Measurements from ENCODE around the gene SUGT1. TPM values are rescaled to one million over a fixed set of nuclear protein-coding genes. Genes with fewer than 3 reads are reported as not detected.

The SUGT1 gene
- 25.1 and 43.1 TPM in 2 replicates for total RNA-seq

GRCh38 chr13:52652196-52652979 lies at the start of gene SUGT1:
TSS of gene SUGT1 (plus strand) at chr13:52652836. CDS start at chr13:52652921, 85 bp downstream.

GRCh38 chr13:52642131-52642530 lies 10.5 kb upstream of the SUGT1 start, which contains the start of gene HNRNPA1L2:
TSS of gene HNRNPA1L2 (plus strand) at chr13:52642431. CDS start at chr13:52642493, 62 bp downstream.

GRCh38 chr13:52739468-52740071 lies 86.9 kb downstream of the SUGT1 start, which contains the start of gene CNMD:
TSS of gene CNMD (minus strand) at chr13:52739820. CDS start at chr13:52739701, 119 bp downstream.

Other genes with a start within 250 kb of the SUGT1 start
- gene THSD1, start 246.7 kb upstream of the SUGT1 start, total RNA-seq, result 18.1 and 18.6 TPM in 2 replicates
- gene VPS36, start 202.2 kb upstream of the SUGT1 start, total RNA-seq, result 24.3 and 30.6 TPM in 2 replicates
- 16.2 and 39.2 TPM in 2 replicates for gene CKAP2, start 197.4 kb upstream of the SUGT1 start, total RNA-seq
- 2.9 and 4.4 TPM in 2 replicates for gene HNRNPA1L2, start 10.4 kb upstream of the SUGT1 start, total RNA-seq
- gene CNMD, start 87.0 kb downstream of the SUGT1 start, total RNA-seq, result not detected in 2 replicates
- not detected in 2 replicates for gene PCDH8, start 195.8 kb downstream of the SUGT1 start, total RNA-seq